Upper lobe of left lung (tissue), 6 donors: Measurements from ENCODE around the gene PFAS. TPM values are rescaled to one million over a fixed set of nuclear protein-coding genes. Genes with fewer than 3 reads are reported as not detected.
"Not testable (repeated sequence)": the region's sequence is repeated elsewhere in the genome, so short reads cannot be mapped to it uniquely, and the experiment has no call there.

Experiments used
- ATAC-seq, 2 donors: fragments of 200-7000 bp; cut with Tn5 transposase; one replicate each; pipeline ENCODE4 v1.9.1; 2022; ENCODE audit warnings: mild to moderate bottlenecking in 2 of 2, moderate library complexity in 2 of 2; ENCODE audit not compliant: low FRiP score in 2 of 2
- DNase-seq, 2 donors: peaks; one replicate each; pipeline ENCODE4 v3.0.0-alpha.2; 2019 to 2020
- H3K27ac ChIP-seq, 4 donors: fragments of 200-600 bp; sonication (generic); one replicate each; pipeline ENCODE4 v1.5.1; 2016 to 2019
- H3K27me3 ChIP-seq, 4 donors: fragments of 200-600 bp; sonication (generic); one replicate each; pipeline ENCODE4 v1.5.1; 2017 to 2019
- H3K36me3 ChIP-seq, 4 donors: fragments of 200-600 bp; sonication (generic); one replicate each; pipeline ENCODE4 v1.5.1; 2016 to 2019
- H3K4me1 ChIP-seq, 4 donors: fragments of 200-600 bp; sonication (generic); one replicate each; pipeline ENCODE4 v1.5.1; 2018 to 2019
- H3K4me3 ChIP-seq, 4 donors: fragments of 200-600 bp; sonication (generic); one replicate each; pipeline ENCODE4 v1.5.1; 2017 to 2019; ENCODE audit warnings: mild to moderate bottlenecking in 2 of 4, moderate library complexity in 1 of 4
- H3K9me3 ChIP-seq, 4 donors: fragments of 200-600 bp; sonication (generic); one replicate each; pipeline ENCODE4 v1.5.1; 2018 to 2019
- EP300 ChIP-seq, 4 donors: sonication (generic); formaldehyde crosslinking; IDR thresholded peaks; one replicate each; pipeline ENCODE4 v1.5.1; 2017; ENCODE audit warnings: antibody characterized with exemption in 4 of 4, control low read depth in 2 of 4
- POLR2A ChIP-seq, 4 donors: fragments of 450-650 bp; IDR thresholded peaks; one replicate each; pipeline ENCODE4 v1.5.1; 2016 to 2017; ENCODE audit warnings: antibody characterized with exemption in 4 of 4, mild to moderate bottlenecking in 2 of 4
- POLR2AphosphoS5 ChIP-seq, 2 donors: sonication (generic); formaldehyde crosslinking; IDR thresholded peaks; one replicate each; pipeline ENCODE4 v1.5.1; 2017; ENCODE audit warnings: antibody characterized with exemption in 2 of 2
- WGBS, 2 donors: methylation state at CpG; one replicate each; pipeline ENCODE4 v1.1.5; 2017 to 2018; 5-methylcytosine and 5-hydroxymethylcytosine counted together
- total RNA-seq, 6 donors: library from RNA; depleted of rRNA in 4 of 6; stranded (reverse); fragments of >200 nt in 4 of 6; gene quantifications; one replicate each; pipeline versions ENCODE4 v1.1.0 to v1.2.1, GENCODE V29; 2016 to 2021
- TF ChIP-seq, protein P1 (sequence below), 6 experiments: fragments of 450-650 bp in 4 of 6; fragments of 200-600 bp in 2 of 6; sonication (generic) in 2 of 6; IDR thresholded peaks; one replicate each; pipeline ENCODE4 v1.5.1; 2016 to 2019; ENCODE audit warnings: antibody characterized with exemption in 6 of 6
- donor health status: DM: no; HTN: no; CAD: no; lungs with moderate emphysema.
- donor health status: DM: no; HTN: yes; CAD: no; lungs with severe emphysema.

The PFAS gene
- total RNA-seq, 6 donors from 2014 or later, result 11.9 to 60.8 (median 29.5) TPM

DNA sequence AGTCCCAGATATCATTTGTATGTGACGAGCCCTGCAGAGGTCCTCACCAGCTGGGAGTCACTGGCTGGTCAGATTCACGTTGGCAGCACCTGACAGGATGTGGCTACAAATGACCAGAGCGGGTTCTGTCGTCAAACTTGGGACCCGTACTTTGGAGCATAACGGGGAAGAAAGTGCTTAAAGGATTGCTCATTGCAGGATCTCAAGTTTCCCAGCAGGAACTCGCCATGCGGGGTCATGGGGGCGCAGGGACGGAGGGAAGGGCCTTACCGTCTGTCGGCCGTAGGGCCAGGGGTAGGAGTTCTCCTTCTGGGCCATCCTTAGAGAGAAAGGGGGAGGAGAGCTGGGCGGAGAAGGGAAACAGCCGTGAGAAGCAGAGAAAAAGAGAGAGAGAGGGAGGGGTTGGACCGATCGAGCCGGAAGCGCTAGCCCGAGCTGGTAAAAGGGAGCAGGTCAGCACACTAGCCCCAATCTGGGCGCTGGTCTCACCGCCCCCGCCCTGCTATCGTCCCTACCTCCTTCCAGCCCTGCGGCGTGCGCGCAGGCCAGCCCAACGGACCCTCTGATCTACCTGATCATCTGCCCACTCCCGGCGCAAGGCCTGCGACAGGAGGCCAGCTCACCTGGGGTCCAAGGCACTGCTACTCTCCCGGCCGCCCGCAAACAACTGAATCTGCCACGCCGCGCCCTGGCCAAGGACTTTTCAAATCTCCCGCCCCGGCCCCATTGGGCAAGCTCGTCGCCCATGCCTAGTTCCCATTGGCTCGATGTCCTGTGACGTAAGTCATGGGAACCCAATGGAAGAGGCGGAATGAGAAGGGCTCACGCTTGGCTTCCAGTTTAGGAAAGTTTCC, 39.0 kb upstream of the PFAS start, which contains the start of gene AURKB:
Gene AURKB (minus strand): TSS at position 669 of the 854 bp plus-strand sequence. CDS start 351 bp downstream, at position 318.
- Histone ChIP-seq H3K4me3 (peak within 1 kb of the TSS; percentile 36 to 59 (median 50)), H3K4me1 (peaks cover 11 to 21% (median 14%) of the 10 kb centered on the region in 4 donors), H3K27ac (peak within 1 kb of the TSS; percentile 71 to 85 (median 77)), H3K36me3 (no peaks in the 10 kb centered on the region), H3K27me3 (no peaks in the 10 kb centered on the region), H3K9me3 (no peaks in the 10 kb centered on the region)
- no peak for TF ChIP-seq POLR2A (IDR thresholded peaks at IDR 0.05)
- peak; percentile 49 to 62 for TF ChIP-seq POLR2AphosphoS5 (IDR thresholded peaks at IDR 0.05)
- peak; percentile 91 to 96 for DNase-seq
- ATAC-seq, result peak; percentile 95 to 98
- WGBS, 2 donors, result 3% methylated on average over 38 to 45 of the region's 46 CpGs

DNA sequence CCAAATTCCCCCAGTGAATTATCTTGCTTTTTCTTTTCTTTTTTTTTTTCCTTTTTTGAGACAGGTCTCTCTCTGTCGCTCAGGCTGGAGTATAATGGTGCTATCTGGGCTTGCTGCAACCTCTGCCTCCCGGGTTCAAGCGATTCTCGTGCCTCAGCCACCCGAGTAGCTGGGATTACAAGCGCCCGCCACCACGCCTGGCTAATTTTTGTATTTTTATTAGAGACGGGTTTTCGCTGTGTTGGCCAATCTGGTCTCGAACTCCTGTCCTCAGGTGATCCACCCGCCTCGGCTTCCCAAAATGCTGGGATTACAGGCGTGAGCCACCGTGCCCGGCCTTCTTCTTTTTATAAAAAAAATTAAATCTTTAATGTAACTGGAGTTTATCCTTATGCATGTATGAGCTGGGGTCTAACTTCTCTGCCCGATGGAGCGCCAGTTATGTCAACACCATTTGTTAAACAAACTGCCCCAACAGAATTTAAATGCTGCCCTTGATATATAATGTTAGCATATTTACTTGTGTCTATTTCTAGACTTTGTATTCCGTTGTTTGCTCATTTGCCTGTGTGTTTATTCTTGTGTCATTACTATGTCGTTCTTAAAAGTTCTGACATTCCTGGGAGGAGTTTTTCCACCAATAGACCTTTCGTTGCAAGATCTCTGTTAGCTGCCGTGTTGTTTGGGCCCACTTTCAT, 38.2 kb upstream of the PFAS start:
- no peak for TF ChIP-seq POLR2AphosphoS5 (IDR thresholded peaks at IDR 0.05)
- TF ChIP-seq, protein P1, sequence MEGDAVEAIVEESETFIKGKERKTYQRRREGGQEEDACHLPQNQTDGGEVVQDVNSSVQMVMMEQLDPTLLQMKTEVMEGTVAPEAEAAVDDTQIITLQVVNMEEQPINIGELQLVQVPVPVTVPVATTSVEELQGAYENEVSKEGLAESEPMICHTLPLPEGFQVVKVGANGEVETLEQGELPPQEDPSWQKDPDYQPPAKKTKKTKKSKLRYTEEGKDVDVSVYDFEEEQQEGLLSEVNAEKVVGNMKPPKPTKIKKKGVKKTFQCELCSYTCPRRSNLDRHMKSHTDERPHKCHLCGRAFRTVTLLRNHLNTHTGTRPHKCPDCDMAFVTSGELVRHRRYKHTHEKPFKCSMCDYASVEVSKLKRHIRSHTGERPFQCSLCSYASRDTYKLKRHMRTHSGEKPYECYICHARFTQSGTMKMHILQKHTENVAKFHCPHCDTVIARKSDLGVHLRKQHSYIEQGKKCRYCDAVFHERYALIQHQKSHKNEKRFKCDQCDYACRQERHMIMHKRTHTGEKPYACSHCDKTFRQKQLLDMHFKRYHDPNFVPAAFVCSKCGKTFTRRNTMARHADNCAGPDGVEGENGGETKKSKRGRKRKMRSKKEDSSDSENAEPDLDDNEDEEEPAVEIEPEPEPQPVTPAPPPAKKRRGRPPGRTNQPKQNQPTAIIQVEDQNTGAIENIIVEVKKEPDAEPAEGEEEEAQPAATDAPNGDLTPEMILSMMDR (IDR thresholded peaks at IDR 0.05), result no peak
- Histone ChIP-seq H3K27ac (peak overlapping the region; percentile 71 to 85 (median 77)), H3K4me3 (peak overlapping the region; percentile 36 to 59 (median 50)), H3K36me3 (no peaks in the 10 kb centered on the region), H3K27me3 (no peaks in the 10 kb centered on the region), H3K4me1 (peaks cover 11 to 21% (median 14%) of the 10 kb centered on the region in 4 donors), H3K9me3 (no peaks in the 10 kb centered on the region)
- 14 to 15% methylated on average over 22 of the region's 22 CpGs for WGBS, 2 donors
- peak in 1 of 2 donors; percentile 43 for ATAC-seq
- DNase-seq, result no peak

DNA sequence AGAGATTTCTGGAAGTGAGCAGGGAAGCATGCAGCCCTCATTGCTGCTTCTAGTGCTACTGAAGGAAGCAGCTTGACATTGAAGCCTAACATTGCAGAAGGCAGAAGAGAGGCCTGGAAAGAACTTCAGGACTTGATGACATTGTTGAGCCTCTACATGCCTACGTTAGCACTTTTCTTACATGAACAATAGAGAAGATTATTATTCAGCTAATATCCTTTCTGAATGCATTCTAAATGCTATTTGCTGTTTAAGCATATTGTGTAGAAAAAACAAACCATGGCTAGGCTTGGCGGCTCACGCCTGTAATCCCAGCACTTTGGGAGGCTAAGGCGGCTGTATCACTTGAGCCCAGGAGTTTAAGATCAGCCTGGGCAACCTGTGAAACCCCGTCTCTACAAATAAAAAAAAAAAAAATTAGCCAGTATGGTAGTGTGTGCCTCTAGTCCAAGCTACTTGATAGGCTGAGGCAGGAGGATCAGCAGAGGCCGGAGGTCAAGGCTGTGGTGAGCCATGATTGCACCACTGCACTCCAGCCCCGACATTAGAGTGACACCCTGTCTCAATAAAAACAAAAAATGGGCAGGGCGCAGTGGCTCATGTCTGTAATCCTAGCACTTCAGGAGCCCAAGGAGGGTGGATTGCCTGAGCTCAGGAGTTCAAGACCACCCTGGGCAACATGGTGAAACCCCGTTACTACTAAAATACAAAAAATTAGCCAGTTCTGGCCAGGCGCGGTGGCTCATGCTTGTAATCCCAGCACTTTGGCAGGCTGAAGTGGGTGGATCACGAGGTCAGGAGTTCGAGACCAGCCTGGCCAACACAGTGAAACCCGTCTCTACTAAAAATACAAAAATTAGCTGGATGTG, 36.5 kb upstream of the PFAS start:
- no peaks in the 10 kb centered on the region for H3K36me3 ChIP-seq
- ATAC-seq, result no peak

DNA sequence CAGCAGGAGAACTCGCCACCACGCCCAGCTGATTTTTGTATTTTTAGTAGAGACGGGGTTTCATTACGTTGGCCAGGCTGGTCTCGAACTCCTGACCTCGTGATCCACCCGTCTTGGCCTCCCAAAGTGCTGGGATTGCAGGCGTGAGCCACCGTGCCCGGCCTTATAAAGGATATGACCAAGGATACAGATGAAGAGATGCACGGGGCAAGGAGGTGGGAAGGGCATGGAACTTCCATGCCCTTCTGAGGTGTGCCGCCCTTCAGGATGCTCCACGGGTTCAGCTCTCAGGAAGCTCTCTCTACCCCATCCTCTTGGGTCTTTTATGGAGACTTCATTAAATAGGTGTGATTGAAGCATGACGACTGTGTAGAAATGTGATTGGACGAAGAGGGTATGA, 35.1 kb upstream of the PFAS start:
- not testable (repeated sequence) for ATAC-seq, H3K9me3 ChIP-seq, DNase-seq, H3K27me3 ChIP-seq, H3K36me3 ChIP-seq, H3K27ac ChIP-seq, H3K4me3 ChIP-seq
- peaks cover 11 to 21% (median 14%) of the 10 kb centered on the region in 4 donors for H3K4me1 ChIP-seq
- 87 to 92% methylated on average over 15 of the region's 15 CpGs for WGBS, 2 donors

More for the DNA sequence above, 36.5 kb upstream of the PFAS start:
- no peak for TF ChIP-seq POLR2A (IDR thresholded peaks at IDR 0.05)
- TF ChIP-seq POLR2AphosphoS5 (IDR thresholded peaks at IDR 0.05), result no peak
- TF ChIP-seq, protein P1 (IDR thresholded peaks at IDR 0.05), result no peak
- TF ChIP-seq EP300 (IDR thresholded peaks at IDR 0.05), result no peak
- Histone ChIP-seq H3K27me3 (no peaks in the 10 kb centered on the region), H3K4me3 (no peak overlapping the region), H3K27ac (no peak overlapping the region), H3K4me1 (peaks cover 11 to 21% (median 14%) of the 10 kb centered on the region in 4 donors), H3K9me3 (no peaks in the 10 kb centered on the region)
- DNase-seq, result no peak
- WGBS, 2 donors, result 84 to 85% methylated on average over 12 to 14 of the region's 14 CpGs

DNA sequence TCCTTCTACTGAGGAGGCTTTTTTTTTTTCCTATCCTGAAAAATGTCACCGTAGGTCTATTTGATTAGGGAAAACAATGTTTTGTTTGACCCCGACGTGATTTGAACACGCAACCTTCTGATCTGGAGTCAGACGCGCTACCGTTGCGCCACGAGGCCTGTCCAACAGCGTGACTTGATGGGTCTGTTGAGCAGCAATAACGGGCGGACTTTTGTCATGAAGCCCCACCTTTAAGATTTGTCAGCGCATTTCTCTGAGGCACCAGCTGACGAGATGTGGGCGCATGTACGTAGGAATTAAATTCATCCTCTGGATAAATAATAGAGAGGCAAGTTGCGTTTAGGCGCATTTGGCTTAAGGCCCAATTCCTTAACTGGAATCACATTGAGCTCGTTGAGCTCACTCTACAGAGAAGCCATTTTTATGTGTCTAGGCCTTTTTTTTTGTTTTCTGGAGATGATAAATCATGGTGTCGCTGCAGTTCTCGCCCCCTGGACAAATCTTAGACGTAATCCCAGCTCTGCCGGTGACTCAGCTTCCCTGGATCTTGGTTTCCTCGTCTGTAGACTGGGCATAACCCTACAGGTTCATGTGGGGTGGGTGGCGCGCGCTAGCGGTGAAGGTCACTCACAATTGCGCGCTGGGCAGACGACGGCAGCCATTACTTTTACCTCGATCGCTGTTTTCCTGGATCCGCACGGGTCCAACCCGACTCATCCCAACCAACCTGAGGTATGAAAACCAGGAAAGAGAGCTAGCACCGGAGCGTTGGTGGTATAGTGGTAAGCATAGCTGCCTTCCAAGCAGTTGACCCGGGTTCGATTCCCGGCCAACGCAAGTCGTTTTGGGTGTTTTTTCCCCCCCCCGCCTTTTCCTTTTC, 28.1 kb upstream of the PFAS start:
- Histone ChIP-seq H3K4me1 (peaks cover 13 to 29% (median 19%) of the 10 kb centered on the region in 4 donors), H3K4me3 (peak overlapping the region; percentile 34 to 76 (median 68)), H3K27me3 (no peaks in the 10 kb centered on the region), H3K9me3 (no peaks in the 10 kb centered on the region), H3K36me3 (no peaks in the 10 kb centered on the region), H3K27ac (peak overlapping the region; percentile 96 to 99 (median 98))
- ATAC-seq (peak; percentile 78 to 85), DNase-seq (peak; percentile 84 to 92)
- TF ChIP-seq EP300 (IDR thresholded peaks at IDR 0.05) (peak in 1 of 4 donors; percentile 9), POLR2AphosphoS5 (IDR thresholded peaks at IDR 0.05) (peak in 1 of 2 donors; percentile 78), POLR2A (IDR thresholded peaks at IDR 0.05) (peak in 2 of 4 donors; percentile 30 to 38)
- TF ChIP-seq, protein P1 (IDR thresholded peaks at IDR 0.05), result no peak
- WGBS, 2 donors, result 1% methylated on average over 44 to 45 of the region's 45 CpGs
